NCI-H2029 (cell line): ENCODE results near the gene FBXO38.

ENCODE experiments used
- DNase-seq: peaks from one replicate; lab custom pipeline; 2025; lab: John Stamatoyannopoulos, UW

Gene FBXO38

GRCh38 chr5:148482196-148482595 lies 98.4 kb downstream of the FBXO38 start:
- DNase-seq: no peak

GRCh38 chr5:148482697-148483462 lies 99.1 kb downstream of the FBXO38 start:
- no peak for DNase-seq

DNA sequence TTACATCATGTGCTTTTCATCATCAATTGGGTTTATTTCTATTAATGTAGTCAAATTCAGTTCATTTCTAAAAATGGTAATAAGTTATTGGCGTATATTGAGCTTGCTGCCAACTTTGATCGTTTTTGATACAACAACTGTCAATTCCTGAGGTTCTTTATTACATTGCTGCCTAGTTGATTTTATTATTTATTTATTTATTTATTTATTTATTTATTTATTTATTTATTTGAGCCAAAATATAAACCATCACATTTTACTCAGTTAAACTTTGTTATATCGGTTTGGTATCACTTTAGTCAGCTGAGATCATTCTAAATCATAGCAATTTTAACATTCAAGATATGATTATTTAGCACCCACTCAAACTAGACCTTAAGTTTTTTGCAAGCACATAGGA lies 100.0 kb downstream of the FBXO38 start:
- no peak for DNase-seq

DNA sequence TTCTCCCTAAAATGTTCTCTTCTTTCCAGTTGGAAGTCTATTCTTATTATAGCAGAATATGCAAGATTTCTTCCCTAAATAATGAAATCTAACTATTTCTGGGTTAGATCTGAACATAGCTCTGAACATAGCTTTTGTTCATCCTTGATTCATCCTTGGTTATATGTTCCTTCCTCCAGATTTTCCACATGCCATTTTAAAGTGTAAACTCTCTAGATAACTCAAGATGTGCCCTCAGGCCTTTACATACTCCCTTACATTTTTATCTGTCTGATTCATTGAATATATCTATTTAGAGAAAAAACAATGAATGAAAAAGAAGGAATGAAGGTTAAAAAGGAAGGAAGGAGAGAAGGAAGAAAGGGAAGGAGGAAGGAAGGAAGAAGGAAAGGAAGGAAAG lies 100.9 kb downstream of the FBXO38 start:
- DNase-seq: no peak

DNA sequence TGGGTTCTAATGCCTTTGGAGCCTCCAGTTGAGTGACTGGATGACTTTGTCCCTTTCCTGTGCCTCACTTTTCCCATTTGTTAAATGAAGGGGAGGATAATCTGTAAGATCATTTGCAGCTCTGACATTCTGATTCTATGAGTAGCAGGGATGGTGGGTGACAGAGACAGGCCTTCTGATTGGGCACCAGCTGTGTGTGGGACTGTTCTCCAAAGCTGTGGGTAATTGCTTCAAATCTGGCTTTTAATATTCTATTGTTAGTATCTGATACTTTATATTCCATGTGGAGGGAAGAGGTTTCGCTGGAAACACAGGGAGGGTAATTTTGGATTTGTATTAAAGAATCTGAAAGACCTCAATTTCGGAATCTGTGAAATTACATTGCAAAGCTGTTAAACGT lies 102.7 kb downstream of the FBXO38 start:
- no peak for DNase-seq

DNA sequence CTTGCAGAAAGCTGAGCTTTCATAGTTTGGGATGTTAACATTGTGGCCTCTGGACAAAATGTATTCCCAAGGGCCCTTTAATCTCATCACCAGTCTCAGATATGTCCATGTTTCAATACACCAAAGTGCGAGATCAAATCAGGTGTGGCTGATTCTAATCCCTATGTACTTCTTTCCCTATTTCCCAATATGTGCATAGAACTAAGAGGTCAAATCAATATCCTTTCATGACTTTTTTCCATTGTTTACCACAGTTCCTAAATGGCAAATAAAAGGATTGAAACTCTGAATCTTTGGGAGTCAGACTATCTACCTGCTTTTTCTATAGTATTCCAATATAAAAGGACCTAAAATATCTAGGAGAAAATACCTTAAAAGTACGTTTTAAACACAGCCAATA lies 105.0 kb downstream of the FBXO38 start:
- DNase-seq: no peak

DNA sequence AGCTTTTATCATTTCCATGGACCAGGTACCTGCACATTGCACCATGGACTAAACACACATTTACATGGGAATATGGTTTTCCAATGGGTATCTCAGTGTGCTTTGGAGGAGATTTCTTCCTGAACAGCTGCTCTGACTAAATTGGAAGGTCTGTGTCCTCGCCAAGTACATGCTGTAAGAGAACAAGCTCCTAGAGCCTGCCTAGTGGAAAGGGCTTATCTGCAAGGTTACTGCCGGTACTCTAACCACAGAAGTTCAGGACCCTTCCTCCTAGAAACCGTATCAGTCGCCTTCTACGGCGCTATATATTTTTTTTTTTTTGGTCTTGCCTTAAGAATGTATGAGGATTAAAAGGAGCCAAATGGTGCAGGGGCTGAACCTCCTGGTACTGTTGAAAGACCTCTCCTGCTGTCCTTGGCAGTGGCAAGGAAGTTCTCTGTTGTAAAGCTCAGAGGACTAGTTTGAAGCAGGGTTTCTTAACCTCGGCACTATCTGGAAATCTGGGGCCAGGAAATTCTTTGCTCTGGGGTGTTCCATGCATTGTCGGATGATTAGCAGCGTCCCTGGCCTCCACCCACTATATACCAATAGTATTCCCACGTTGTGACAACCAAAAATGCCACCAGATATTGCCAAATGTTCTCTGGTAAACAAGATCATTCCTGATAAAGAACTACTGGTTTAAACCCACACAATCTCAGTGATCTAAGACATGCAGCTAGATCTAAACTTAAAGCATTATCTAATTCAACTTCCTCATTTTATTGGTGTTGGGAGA lies 107.4 kb downstream of the FBXO38 start:
- DNase-seq: no peak

GRCh38 chr5:148491793-148492184 lies 108.0 kb downstream of the FBXO38 start:
- no peak for DNase-seq

DNA sequence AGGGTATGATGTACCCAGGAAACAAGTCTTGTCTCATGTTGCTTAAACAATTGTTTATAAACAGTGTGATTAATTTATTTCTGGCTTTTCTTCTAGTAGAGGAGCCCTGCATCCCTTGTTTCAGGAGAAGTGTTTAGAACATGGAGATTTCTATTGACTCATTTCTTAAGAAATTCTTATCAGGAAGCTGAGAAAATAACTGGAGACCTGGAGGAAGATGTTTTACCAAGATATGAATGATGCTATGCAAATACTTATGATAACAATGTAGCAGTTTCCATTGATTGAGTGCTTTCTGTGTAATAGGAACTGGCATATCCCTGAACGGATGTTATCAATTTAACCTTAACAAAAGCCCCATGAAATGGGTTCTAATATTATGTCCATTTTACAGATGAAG lies 108.6 kb downstream of the FBXO38 start:
- no peak for DNase-seq
